T-cell (primary cell): ENCODE results near the gene DNAJC6. TPM values are rescaled to one million over a fixed set of nuclear protein-coding genes. Genes with fewer than 3 reads are reported as not detected.
A peak's percentile ranks its signal among the peaks of the same experiment; 100 is the strongest.

Source experiments
- ATAC-seq, 4 experiments: fragments of 200-7000 bp in 3 of 4; fragments of 150-1000 bp in 1 of 4; cut with Tn5 transposase; replicated peaks in 1 of 4; 1 replicate in 3 of 4; 2 replicates in 1 of 4; pipeline ENCODE4 v1.10.0; 2021; ENCODE audit warnings: moderate library complexity in 3 of 4, mild to moderate bottlenecking in 2 of 4, moderate number of reproducible peaks in 1 of 4
- CTCF ChIA-PET, 2 donors: fragments of 300-600 bp; sonication (Branson Sonifier 250); formaldehyde crosslinking; loops; one replicate each; lab custom pipeline; 2022; ENCODE audit warnings: antibody characterized with exemption in 2 of 2; lab: Charles Lee
- POLR2A ChIA-PET, 2 donors: fragments of 300-600 bp; sonication (Branson Sonifier 250); formaldehyde crosslinking; loops; one replicate each; lab custom pipeline; 2022; ENCODE audit warnings: antibody characterized with exemption in 2 of 2; lab: Charles Lee
- DNase-seq, 35 experiments: peaks; one replicate each; pipeline versions ENCODE4 v3.0.0 to v3.0.0-alpha.2; 2013 to 2023
- H3K27ac ChIP-seq: one replicate; pipeline ENCODE4 v1.5.1; 2013; ENCODE audit warnings: low read length
- H3K27me3 ChIP-seq, 2 experiments: replicated peaks in 1 of 2; 1 replicate in 1 of 2; 2 replicates in 1 of 2; pipeline versions ENCODE4 v1.6.1 to v1.7.0; 2013; ENCODE audit warnings: low read length in 1 of 2, mixed read lengths in 1 of 2; ENCODE audit not compliant: control insufficient read depth in 2 of 2, insufficient read depth in 2 of 2; ENCODE audit errors: extremely low read depth in 1 of 2
- H3K36me3 ChIP-seq, 2 donors: 1 replicate in 1 of 2; 2 replicates in 1 of 2; pipeline versions ENCODE4 v1.6.1 to v1.7.0; 2013; ENCODE audit warnings: low read length in 1 of 2; ENCODE audit not compliant: control insufficient read depth in 2 of 2, insufficient read depth in 1 of 2; ENCODE audit errors: extremely low read depth in 1 of 2
- H3K4me1 ChIP-seq, 2 experiments: 1 replicate in 1 of 2; 2 replicates in 1 of 2; pipeline versions ENCODE4 v1.6.1 to v1.7.0; 2013; ENCODE audit warnings: low read length in 2 of 2, mixed read lengths in 1 of 2; ENCODE audit not compliant: insufficient read depth in 2 of 2, control insufficient read depth in 1 of 2; ENCODE audit errors: extremely low read depth in 1 of 2
- H3K4me3 ChIP-seq, 2 donors: 1 replicate in 1 of 2; 2 replicates in 1 of 2; pipeline versions ENCODE4 v1.5.1 to v1.7.0; 2013; ENCODE audit warnings: mild to moderate bottlenecking in 2 of 2, low read length in 1 of 2, moderate library complexity in 1 of 2; ENCODE audit not compliant: control insufficient read depth in 1 of 2; ENCODE audit errors: extremely low read depth in 1 of 2
- H3K9me3 ChIP-seq: 2 replicates; pipeline ENCODE4 v1.7.0; 2013
- H3K27ac Mint-ChIP-seq, 2 donors: one replicate each; pipeline ENCODE4 v1.8.0; 2020 to 2021; ENCODE audit warnings: mild to moderate bottlenecking in 2 of 2, mixed read lengths in 2 of 2
- H3K27me3 Mint-ChIP-seq, 2 donors: one replicate each; pipeline ENCODE4 v1.8.0; 2021 to 2022; ENCODE audit warnings: mixed read lengths in 2 of 2
- H3K36me3 Mint-ChIP-seq: one replicate; pipeline ENCODE4 v1.8.0; 2021; ENCODE audit warnings: mixed read lengths
- H3K4me1 Mint-ChIP-seq, 3 donors: one replicate each; pipeline ENCODE4 v1.8.0; 2020 to 2022; ENCODE audit warnings: mixed read lengths in 3 of 3, mild to moderate bottlenecking in 1 of 3
- H3K4me3 Mint-ChIP-seq, 3 donors: one replicate each; pipeline ENCODE4 v1.8.0; 2020 to 2022; ENCODE audit warnings: mild to moderate bottlenecking in 3 of 3, mixed read lengths in 3 of 3, moderate library complexity in 3 of 3
- H3K9me3 Mint-ChIP-seq, 3 donors: one replicate each; pipeline ENCODE4 v1.8.0; 2020 to 2022; ENCODE audit warnings: mixed read lengths in 3 of 3
- WGBS: methylation state at CpG from one replicate; pipeline ENCODE4 v1.1.5; 2013; ENCODE audit warnings: missing lambda C conversion rate; ENCODE audit not compliant: insufficient coverage; 5-methylcytosine and 5-hydroxymethylcytosine counted together
- total RNA-seq, 35 experiments: library from RNA in 6 of 35; stranded (reverse) in 6 of 35; fragments of 120-200 nt in 1 of 35; gene quantifications; one replicate each; pipeline versions ENCODE4 v1.2.1 to v1.2.4 and lab custom pipeline; 2013 to 2026

Gene DNAJC6
- total RNA-seq, 5 donors from 2014 or later (not counting 1 experiment from before 2014, with no cell fraction given), result 1.4 to 5.2 (median 2.4) TPM

- 24% methylated on average over 11 of the region's 22 CpGs for WGBS
- Histone ChIP-seq H3K27me3 (peaks cover 21 to 23% of the 10 kb centered on the region in 2 experiments), H3K9me3 (no peaks in the 10 kb centered on the region), H3K4me3 (no peak overlapping the region), H3K4me1 (peaks cover 0 to 6% of the 10 kb centered on the region in 2 experiments), H3K36me3 (no peaks in the 10 kb centered on the region), H3K27ac (no peak overlapping the region)
- peaks cover 43 to 54% of the 10 kb centered on the region in 2 donors for H3K27me3 Mint-ChIP-seq
- H3K27ac Mint-ChIP-seq, result no peak overlapping the region
- peak overlapping the region in 1 of 3 donors; percentile 65 for H3K4me3 Mint-ChIP-seq
- H3K9me3 Mint-ChIP-seq, result no peaks in the 10 kb centered on the region
- no peak for DNase-seq
- no peaks in the 10 kb centered on the region for H3K36me3 Mint-ChIP-seq
- peaks cover 7 to 15% (median 11%) of the 10 kb centered on the region in 3 donors for H3K4me1 Mint-ChIP-seq
- POLR2A ChIA-PET, result no interaction called here
- CTCF ChIA-PET, result no interaction called here
- no peak for ATAC-seq
Observed at GRCh38 chr1:65308781-65309303, 501 bp upstream of the DNAJC6 start.

- no peak overlapping the region for H3K4me3 ChIP-seq
- no peaks in the 10 kb centered on the region for H3K9me3 Mint-ChIP-seq
- H3K27ac Mint-ChIP-seq, result no peak overlapping the region
- peaks cover 0 to 6% of the 10 kb centered on the region in 2 experiments for H3K4me1 ChIP-seq
- peaks cover 21 to 23% of the 10 kb centered on the region in 2 experiments for H3K27me3 ChIP-seq
- ChIA-PET POLR2A (interaction anchor here in 1 of 2 donors (0.7 kb wide), 1 partner anchor 123 kb away, joined by 5 read pairs; no protein-coding TSS in a partner anchor), CTCF (interaction anchor here in 1 of 2 donors (0.7 kb wide), 1 partner anchor 94 kb away, joined by 4 read pairs; no protein-coding TSS in a partner anchor)
- 41% methylated on average over 3 of the region's 12 CpGs for WGBS
- DNase-seq (no peak), ATAC-seq (no peak)
- peaks cover 7 to 15% (median 11%) of the 10 kb centered on the region in 3 donors for H3K4me1 Mint-ChIP-seq
- H3K36me3 ChIP-seq, result no peaks in the 10 kb centered on the region
- peak overlapping the region in 2 of 3 donors; percentile 2 to 65 for H3K4me3 Mint-ChIP-seq
- H3K27me3 Mint-ChIP-seq, result peaks cover 46 to 49% of the 10 kb centered on the region in 2 donors
- no peak overlapping the region for H3K27ac ChIP-seq
- no peaks in the 10 kb centered on the region for H3K36me3 Mint-ChIP-seq
- H3K9me3 ChIP-seq, result no peaks in the 10 kb centered on the region
Observed at GRCh38 chr1:65310078-65310587, 790 bp downstream of the DNAJC6 start.

- Mint-ChIP-seq H3K36me3 (no peaks in the 10 kb centered on the region), H3K9me3 (no peaks in the 10 kb centered on the region), H3K4me3 (no peak overlapping the region), H3K27me3 (peaks cover 50 to 51% of the 10 kb centered on the region in 2 donors), H3K27ac (no peak overlapping the region), H3K4me1 (peaks cover 7 to 15% (median 11%) of the 10 kb centered on the region in 3 donors)
- Histone ChIP-seq H3K4me3 (no peak overlapping the region), H3K27me3 (peaks cover 19 to 20% of the 10 kb centered on the region in 2 experiments), H3K9me3 (no peaks in the 10 kb centered on the region), H3K4me1 (peaks cover 0 to 6% of the 10 kb centered on the region in 2 experiments), H3K36me3 (no peaks in the 10 kb centered on the region), H3K27ac (no peak overlapping the region)
- ChIA-PET CTCF (no interaction called here), POLR2A (no interaction called here)
- ATAC-seq, result no peak
- no peak for DNase-seq
Observed at GRCh38 chr1:65311760-65312159, 2.4 kb downstream of the DNAJC6 start.

- peaks cover 23 to 27% of the 10 kb centered on the region in 2 donors for H3K27me3 Mint-ChIP-seq
- peaks cover 4 to 13% (median 6%) of the 10 kb centered on the region in 3 donors for H3K9me3 Mint-ChIP-seq
- Histone ChIP-seq H3K9me3 (no peaks in the 10 kb centered on the region), H3K27ac (no peak overlapping the region), H3K27me3 (peaks cover 0 to 7% of the 10 kb centered on the region in 2 experiments), H3K4me3 (no peak overlapping the region), H3K36me3 (no peaks in the 10 kb centered on the region), H3K4me1 (no peaks in the 10 kb centered on the region)
- POLR2A ChIA-PET, result no interaction called here
- H3K4me1 Mint-ChIP-seq, result no peaks in the 10 kb centered on the region
- DNase-seq (no peak), ATAC-seq (no peak)
- no peak overlapping the region for H3K4me3 Mint-ChIP-seq
- WGBS, result 63% methylated on average over 1 of the region's 2 CpGs
- peaks cover 14% of the 10 kb centered on the region for H3K36me3 Mint-ChIP-seq
- CTCF ChIA-PET, result no interaction called here
- no peak overlapping the region for H3K27ac Mint-ChIP-seq
Observed at GRCh38 chr1:65316233-65316632, 6.9 kb downstream of the DNAJC6 start.

- WGBS, result 92% methylated on average over 2 of the region's 5 CpGs
- H3K36me3 Mint-ChIP-seq, result peaks cover 14% of the 10 kb centered on the region
- Histone ChIP-seq H3K36me3 (no peaks in the 10 kb centered on the region), H3K27me3 (peaks cover 0 to under 1% of the 10 kb centered on the region in 2 experiments), H3K4me1 (no peaks in the 10 kb centered on the region), H3K27ac (no peak overlapping the region), H3K9me3 (no peaks in the 10 kb centered on the region), H3K4me3 (no peak overlapping the region)
- H3K4me3 Mint-ChIP-seq, result no peak overlapping the region
- peaks cover 14 to 15% of the 10 kb centered on the region in 2 donors for H3K27me3 Mint-ChIP-seq
- no peak overlapping the region for H3K27ac Mint-ChIP-seq
- no peak for ATAC-seq
- DNase-seq, result no peak
- POLR2A ChIA-PET, result no interaction called here
- peaks cover 4 to 13% (median 6%) of the 10 kb centered on the region in 3 donors for H3K9me3 Mint-ChIP-seq
- H3K4me1 Mint-ChIP-seq, result no peaks in the 10 kb centered on the region
- CTCF ChIA-PET, result no interaction called here
Observed at GRCh38 chr1:65317866-65318653, 8.7 kb downstream of the DNAJC6 start.

- Mint-ChIP-seq H3K36me3 (peaks cover 14% of the 10 kb centered on the region), H3K9me3 (peaks cover 4 to 19% (median 8%) of the 10 kb centered on the region in 3 donors), H3K4me1 (no peaks in the 10 kb centered on the region), H3K4me3 (no peak overlapping the region), H3K27ac (no peak overlapping the region), H3K27me3 (peaks cover 7 to 9% of the 10 kb centered on the region in 2 donors)
- ChIA-PET POLR2A (no interaction called here), CTCF (no interaction called here)
- no peaks in the 10 kb centered on the region for H3K4me1 ChIP-seq
- H3K36me3 ChIP-seq, result no peaks in the 10 kb centered on the region
- H3K27ac ChIP-seq, result no peak overlapping the region
- H3K27me3 ChIP-seq, result no peaks in the 10 kb centered on the region
- H3K4me3 ChIP-seq, result no peak overlapping the region
- DNase-seq, result no peak
- WGBS, result 100% methylated on average over 2 of the region's 3 CpGs
- ATAC-seq, result no peak
- H3K9me3 ChIP-seq, result no peaks in the 10 kb centered on the region
Observed at GRCh38 chr1:65319141-65319540, 9.8 kb downstream of the DNAJC6 start.
